ENCODE data around the gene MAN2A2. TPM values are rescaled to one million over a fixed set of nuclear protein-coding genes. Genes with fewer than 3 reads are reported as not detected.

The MAN2A2 gene
- total RNA-seq, 2 experiments from 2014 or later, result 98.1 to 99.2 TPM

GRCh38 chr15:90966262-90966661 is 63.2 kb downstream of the MAN2A2 start:
- POLR2A ChIA-PET, result no interaction called here
- intact Hi-C loops (cut with micrococcal nuclease), result no loop called here
- peaks cover 70% of the 10 kb centered on the region for H3K36me3 Mint-ChIP-seq
- no peak for DNase-seq
- no peaks in the 10 kb centered on the region for H3K9me3 Mint-ChIP-seq
- H3K27me3 Mint-ChIP-seq, result no peaks in the 10 kb centered on the region
- H3K4me1 Mint-ChIP-seq (ENCODE audit: low read depth), result no peaks in the 10 kb centered on the region
- CTCF ChIA-PET, result interaction anchor here (1.3 to 2.1 kb wide), 2 partner anchors 10 to 35 kb away, joined by 5 to 17 read pairs; no protein-coding TSS in a partner anchor
- H3K27ac Mint-ChIP-seq, result no peak overlapping the region
- no peak overlapping the region for H3K4me3 Mint-ChIP-seq

DNA sequence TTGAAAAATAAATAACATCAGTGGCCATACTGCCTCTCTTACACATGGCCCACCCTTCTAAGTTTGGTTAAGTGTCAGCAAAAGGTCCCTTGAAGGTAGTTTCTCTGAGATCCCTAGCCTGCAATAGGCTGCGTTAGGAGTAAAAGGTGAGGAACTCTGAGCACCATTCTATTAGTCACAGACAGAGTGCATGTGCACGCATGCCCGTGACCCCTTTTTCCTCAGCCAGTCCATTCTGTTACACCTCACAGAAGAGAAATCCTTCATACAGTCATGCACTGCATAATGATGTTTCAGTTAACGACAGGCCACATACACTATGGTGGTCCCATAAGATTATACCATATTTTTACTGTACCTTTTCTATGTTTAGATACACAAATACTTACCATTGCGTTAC is 64.1 kb downstream of the MAN2A2 start:
- no peaks in the 10 kb centered on the region for H3K4me1 Mint-ChIP-seq (ENCODE audit: low read depth)
- H3K36me3 Mint-ChIP-seq, result peaks cover 63% of the 10 kb centered on the region
- no peak for DNase-seq
- CTCF ChIA-PET, result interaction anchor here (1.3 to 2.1 kb wide), 2 partner anchors 11 to 36 kb away, joined by 5 to 17 read pairs; no protein-coding TSS in a partner anchor
- intact Hi-C loops (cut with micrococcal nuclease), result no loop called here
- H3K4me3 Mint-ChIP-seq, result no peak overlapping the region
- H3K27me3 Mint-ChIP-seq, result no peaks in the 10 kb centered on the region
- H3K27ac Mint-ChIP-seq, result no peak overlapping the region
- POLR2A ChIA-PET, result no interaction called here
- no peaks in the 10 kb centered on the region for H3K9me3 Mint-ChIP-seq

GRCh38 chr15:90968434-90968833 is 65.3 kb downstream of the MAN2A2 start:
- peaks cover 62% of the 10 kb centered on the region for H3K36me3 Mint-ChIP-seq
- H3K27ac Mint-ChIP-seq, result no peak overlapping the region
- POLR2A ChIA-PET, result interaction anchor here (1.1 kb wide), 1 partner anchor 34 kb away, joined by 3 read pairs; the partner anchor contains the start of gene UNC45A
- H3K4me1 Mint-ChIP-seq (ENCODE audit: low read depth), result no peaks in the 10 kb centered on the region
- H3K27me3 Mint-ChIP-seq, result no peaks in the 10 kb centered on the region
- intact Hi-C loops (cut with micrococcal nuclease), result no loop called here
- no peak for DNase-seq
- no peak overlapping the region for H3K4me3 Mint-ChIP-seq
- no peaks in the 10 kb centered on the region for H3K9me3 Mint-ChIP-seq
- CTCF ChIA-PET, result interaction anchor here (1.1 kb wide), 1 partner anchor 37 kb away, joined by 3 read pairs; no protein-coding TSS in a partner anchor

DNA sequence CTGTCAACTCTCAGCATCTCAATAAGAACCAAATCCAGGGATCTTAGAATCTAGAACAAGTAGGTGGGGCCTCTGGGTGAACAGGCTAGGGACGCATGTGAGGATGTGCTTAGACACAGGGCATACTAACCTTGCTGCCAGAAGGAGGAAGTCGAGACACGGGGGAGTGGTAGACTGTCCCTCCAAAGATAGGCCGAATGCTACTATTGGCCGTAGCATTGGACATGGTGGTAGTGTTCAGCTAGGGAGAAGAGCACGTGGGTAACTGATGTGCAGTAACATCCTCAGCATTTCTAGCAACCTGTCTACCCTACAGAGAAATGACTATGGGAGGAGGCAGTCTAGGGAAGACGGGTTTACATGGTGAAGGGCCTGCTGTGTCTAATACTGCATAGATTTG is 67.2 kb downstream of the MAN2A2 start:
- Mint-ChIP-seq H3K27ac (no peak overlapping the region), H3K4me3 (no peak overlapping the region), H3K27me3 (no peaks in the 10 kb centered on the region), H3K9me3 (no peaks in the 10 kb centered on the region), H3K4me1 (ENCODE audit: low read depth) (no peaks in the 10 kb centered on the region), H3K36me3 (peaks cover 68% of the 10 kb centered on the region)
- intact Hi-C loops (cut with micrococcal nuclease), result no loop called here
- DNase-seq, result no peak
- CTCF ChIA-PET, result interaction anchor here (2.2 kb wide), 2 partner anchors 14 to 37 kb away, joined by 6 to 7 read pairs; no protein-coding TSS in a partner anchor
- POLR2A ChIA-PET, result interaction anchor here (1.0 kb wide), 1 partner anchor 18 kb away, joined by 3 read pairs; no protein-coding TSS in a partner anchor

GRCh38 chr15:90972133-90972532 is 69.0 kb downstream of the MAN2A2 start:
- ChIA-PET POLR2A (interaction anchor here (0.7 kb wide), 1 partner anchor 11 kb away, joined by 3 read pairs; no protein-coding TSS in a partner anchor), CTCF (interaction anchor here (0.6 kb wide), 1 partner anchor 300 kb away, joined by 3 read pairs; no protein-coding TSS in a partner anchor)
- Mint-ChIP-seq H3K4me3 (no peak overlapping the region), H3K27ac (no peak overlapping the region), H3K4me1 (ENCODE audit: low read depth) (no peaks in the 10 kb centered on the region), H3K9me3 (no peaks in the 10 kb centered on the region), H3K27me3 (no peaks in the 10 kb centered on the region), H3K36me3 (peaks cover 68% of the 10 kb centered on the region)
- DNase-seq, result no peak
- intact Hi-C loops (cut with micrococcal nuclease), result no loop called here

Other genes starting within 250 kb of the MAN2A2 start
- 10 to 100 TPM; 65.6 to 68.7 TPM for gene BLM, start 186.0 kb upstream of the MAN2A2 start, total RNA-seq
- gene FURIN, start 34.7 kb upstream of the MAN2A2 start, total RNA-seq, result 100 to 1,000 TPM; 576 to 590 TPM
- 10 to 100 TPM; 18.0 to 21.1 TPM for gene FES, start 18.8 kb upstream of the MAN2A2 start, total RNA-seq
- gene HDDC3, start 29.2 kb downstream of the MAN2A2 start, total RNA-seq, result 10 to 100 TPM; 45.0 to 45.8 TPM
- 10 to 100 TPM; 71.1 to 74.3 TPM for gene UNC45A, start 32.0 kb downstream of the MAN2A2 start, total RNA-seq
- gene RCCD1, start 51.6 kb downstream of the MAN2A2 start, total RNA-seq, result 10 to 100 TPM; 39.9 to 41.4 TPM
- gene PRC1, start 91.2 kb downstream of the MAN2A2 start, total RNA-seq, result 100 to 1,000 TPM; 151 to 158 TPM
- gene VPS33B, start 119.3 kb downstream of the MAN2A2 start, total RNA-seq, result 10 to 100 TPM; 26.4 to 26.5 TPM
- under 1 TPM; 0.02 to 0.05 TPM for gene SV2B, start 197.0 kb downstream of the MAN2A2 start, total RNA-seq